MCF 10A (cell line): Measurements from ENCODE around the gene YIPF6. TPM values are rescaled to one million over a fixed set of nuclear protein-coding genes. Genes with fewer than 3 reads are reported as not detected.

ENCODE experiments used
- BruUV-seq: library from RNA; stranded (reverse); fragments of 400-500 nt; replicated peaks from 2 replicates; lab custom pipeline; 2021; lab: Mats Ljungman, UMichigan
- CTCF ChIA-PET: fragments of 300-600 bp; sonication (Branson Sonifier 250); formaldehyde crosslinking; extraction: SDS; loops from one replicate; lab custom pipeline; 2021; ENCODE audit warnings: antibody characterized with exemption, inconsistent platforms; lab: Yijun Ruan, JAX
- POLR2A ChIA-PET: fragments of 300-600, 350-650 bp; sonication (Branson Sonifier 250); formaldehyde crosslinking; extraction: SDS; loops from one replicate; lab custom pipeline; 2020; ENCODE audit warnings: antibody characterized with exemption, inconsistent platforms; lab: Yijun Ruan, JAX
- DNase-seq: peaks from one replicate; pipeline ENCODE4 v3.0.0-alpha.2; 2018; ENCODE audit not compliant: unreplicated experiment
- H3K27ac Mint-ChIP-seq: one replicate; pipeline ENCODE4 v1.8.0; 2022; ENCODE audit warnings: mild to moderate bottlenecking, low read depth, mixed read lengths; ENCODE audit not compliant: unreplicated experiment
- H3K27me3 Mint-ChIP-seq: one replicate; pipeline ENCODE4 v1.8.0; 2022; ENCODE audit warnings: mixed read lengths; ENCODE audit not compliant: insufficient read depth, unreplicated experiment
- H3K36me3 Mint-ChIP-seq: one replicate; pipeline ENCODE4 v1.8.0; 2022; ENCODE audit warnings: mild to moderate bottlenecking, moderate library complexity, mixed read lengths; ENCODE audit not compliant: insufficient read depth, unreplicated experiment
- H3K4me1 Mint-ChIP-seq: one replicate; pipeline ENCODE4 v1.8.0; 2022; ENCODE audit warnings: mixed read lengths; ENCODE audit not compliant: insufficient read depth, unreplicated experiment
- H3K4me3 Mint-ChIP-seq: one replicate; pipeline ENCODE4 v1.8.0; 2022; ENCODE audit warnings: mild to moderate bottlenecking, moderate library complexity, mixed read lengths; ENCODE audit not compliant: unreplicated experiment
- H3K9me3 Mint-ChIP-seq: one replicate; pipeline ENCODE4 v1.8.0; 2022; ENCODE audit warnings: mixed read lengths; ENCODE audit not compliant: unreplicated experiment
- intact Hi-C: fragments of 100-400 bp; cut with micrococcal nuclease; formaldehyde crosslinking; loops from 2 replicates; pipeline ENCODE4 v1.14.1; 2022
- total RNA-seq: library from RNA; stranded (reverse); gene quantifications from 2 replicates; pipeline ENCODE4 v1.2.3, GENCODE V29; 2022
- TF ChIP-seq, protein P1 (sequence below): fragments of 200-600 bp; IDR thresholded peaks from one replicate; pipeline ENCODE4 v1.8.0; 2022; ENCODE audit warnings: antibody characterized with exemption, mild to moderate bottlenecking; ENCODE audit not compliant: unreplicated experiment

The YIPF6 gene
- total RNA-seq, 1 experiment from 2014 or later, result 44.6 TPM

DNA sequence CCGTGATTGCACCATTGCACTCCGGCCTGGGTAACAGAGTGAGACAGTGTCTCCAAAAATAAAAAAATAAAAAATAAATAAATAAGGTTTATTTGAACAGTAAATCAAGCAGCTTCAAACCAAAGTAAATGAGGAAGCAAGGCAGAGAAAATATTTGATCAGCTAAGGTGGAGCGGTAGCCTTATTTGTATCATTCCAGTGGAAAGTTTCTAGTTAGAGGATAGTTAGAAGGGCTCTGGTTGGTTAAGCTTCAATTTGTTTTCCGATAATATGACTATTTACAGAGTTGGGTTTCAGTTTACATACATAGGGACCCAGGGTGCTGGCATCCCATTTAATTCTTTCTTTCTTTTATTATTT is 43.7 kb upstream of the YIPF6 start:
- no peak overlapping the region for H3K27ac Mint-ChIP-seq
- no peak for DNase-seq
- H3K36me3 Mint-ChIP-seq, result no peaks in the 10 kb centered on the region
- intact Hi-C loops, result no loop called here
- no TSS peak for BruUV-seq
- TF ChIP-seq, protein P1, sequence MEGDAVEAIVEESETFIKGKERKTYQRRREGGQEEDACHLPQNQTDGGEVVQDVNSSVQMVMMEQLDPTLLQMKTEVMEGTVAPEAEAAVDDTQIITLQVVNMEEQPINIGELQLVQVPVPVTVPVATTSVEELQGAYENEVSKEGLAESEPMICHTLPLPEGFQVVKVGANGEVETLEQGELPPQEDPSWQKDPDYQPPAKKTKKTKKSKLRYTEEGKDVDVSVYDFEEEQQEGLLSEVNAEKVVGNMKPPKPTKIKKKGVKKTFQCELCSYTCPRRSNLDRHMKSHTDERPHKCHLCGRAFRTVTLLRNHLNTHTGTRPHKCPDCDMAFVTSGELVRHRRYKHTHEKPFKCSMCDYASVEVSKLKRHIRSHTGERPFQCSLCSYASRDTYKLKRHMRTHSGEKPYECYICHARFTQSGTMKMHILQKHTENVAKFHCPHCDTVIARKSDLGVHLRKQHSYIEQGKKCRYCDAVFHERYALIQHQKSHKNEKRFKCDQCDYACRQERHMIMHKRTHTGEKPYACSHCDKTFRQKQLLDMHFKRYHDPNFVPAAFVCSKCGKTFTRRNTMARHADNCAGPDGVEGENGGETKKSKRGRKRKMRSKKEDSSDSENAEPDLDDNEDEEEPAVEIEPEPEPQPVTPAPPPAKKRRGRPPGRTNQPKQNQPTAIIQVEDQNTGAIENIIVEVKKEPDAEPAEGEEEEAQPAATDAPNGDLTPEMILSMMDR, result no peak
- H3K4me3 Mint-ChIP-seq, result no peak overlapping the region
- H3K27me3 Mint-ChIP-seq, result peaks cover 7% of the 10 kb centered on the region
- ChIA-PET CTCF (interaction anchor here (0.6 to 1.4 kb wide), 2 partner anchors 23 to 36 kb away, joined by 3 to 5 read pairs; no protein-coding TSS in a partner anchor), POLR2A (no interaction called here)
- H3K4me1 Mint-ChIP-seq, result no peaks in the 10 kb centered on the region
- H3K9me3 Mint-ChIP-seq, result no peaks in the 10 kb centered on the region

DNA sequence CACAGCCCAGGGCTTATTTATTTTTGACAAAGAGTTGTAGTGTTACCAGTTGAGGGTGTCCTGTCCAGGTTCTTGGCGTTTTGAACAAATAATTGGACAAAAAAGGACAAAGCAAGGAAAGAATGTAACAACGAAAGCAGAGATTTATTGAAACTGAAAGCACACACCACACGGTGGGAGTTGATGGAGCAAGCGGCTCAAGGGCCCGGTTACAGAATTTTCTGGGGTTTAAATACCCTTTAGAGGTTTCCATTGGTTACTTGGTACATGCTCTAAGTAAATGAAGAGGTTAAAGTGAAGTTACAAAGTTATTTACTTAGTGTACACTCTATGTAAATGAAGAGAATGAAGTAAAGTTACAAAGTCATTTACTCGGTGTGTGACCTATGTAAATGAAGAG is 37.8 kb upstream of the YIPF6 start:
- no peak for DNase-seq
- no TSS peak for BruUV-seq
- no peaks in the 10 kb centered on the region for H3K9me3 Mint-ChIP-seq
- ChIA-PET POLR2A (no interaction called here), CTCF (no interaction called here)
- TF ChIP-seq, protein P1, result no peak
- no peaks in the 10 kb centered on the region for H3K36me3 Mint-ChIP-seq
- no peak overlapping the region for H3K4me3 Mint-ChIP-seq
- peaks cover 20% of the 10 kb centered on the region for H3K27me3 Mint-ChIP-seq
- no peaks in the 10 kb centered on the region for H3K4me1 Mint-ChIP-seq
- intact Hi-C loops, result no loop called here
- H3K27ac Mint-ChIP-seq, result no peak overlapping the region

DNA sequence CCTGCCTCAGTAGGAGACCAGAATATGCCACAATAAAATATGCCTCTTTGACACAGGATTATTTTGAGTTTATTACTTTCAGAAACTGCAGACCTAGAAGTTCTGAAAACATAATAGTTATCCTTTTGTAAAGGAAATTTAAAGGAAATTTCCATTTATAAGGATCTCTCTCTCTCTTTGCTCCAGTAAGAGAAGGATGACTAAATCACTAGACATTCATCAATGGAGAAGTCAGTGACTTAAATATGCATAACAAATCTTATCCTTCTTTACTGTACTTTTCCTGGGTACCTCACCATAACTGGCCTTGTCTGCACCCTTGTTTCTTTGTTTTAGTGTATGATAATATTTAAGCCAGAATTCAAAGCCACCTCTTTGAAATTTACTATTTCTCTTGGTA is 37.3 kb upstream of the YIPF6 start:
- no peak overlapping the region for H3K27ac Mint-ChIP-seq
- H3K36me3 Mint-ChIP-seq, result no peaks in the 10 kb centered on the region
- no peaks in the 10 kb centered on the region for H3K9me3 Mint-ChIP-seq
- H3K4me1 Mint-ChIP-seq, result no peaks in the 10 kb centered on the region
- TF ChIP-seq, protein P1, result no peak
- no TSS peak for BruUV-seq
- POLR2A ChIA-PET, result no interaction called here
- intact Hi-C loops, result no loop called here
- DNase-seq, result no peak
- CTCF ChIA-PET, result no interaction called here
- no peak overlapping the region for H3K4me3 Mint-ChIP-seq
- H3K27me3 Mint-ChIP-seq, result peaks cover 20% of the 10 kb centered on the region

DNA sequence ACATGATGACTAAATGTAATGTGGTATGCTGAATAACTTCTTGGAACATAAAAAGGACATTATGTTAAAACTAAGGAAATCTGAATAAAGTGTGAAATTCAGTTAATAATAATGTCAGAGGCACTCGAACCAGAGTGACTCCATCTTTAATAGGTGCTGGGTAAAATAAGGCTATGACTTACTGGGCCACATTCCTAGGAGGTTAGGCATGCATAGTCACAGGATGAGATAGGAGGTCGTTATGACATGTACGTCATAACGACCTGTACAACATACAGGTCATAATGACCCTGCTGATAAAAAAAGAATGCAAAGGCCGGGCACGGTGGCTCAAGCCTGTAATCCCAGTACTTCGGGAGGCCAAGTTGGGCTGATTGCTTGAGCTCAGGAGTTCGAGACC is 36.7 kb upstream of the YIPF6 start:
- no peaks in the 10 kb centered on the region for H3K4me1 Mint-ChIP-seq
- ChIA-PET CTCF (interaction anchor here (0.6 to 1.0 kb wide), 3 partner anchors 14 to 266 kb away, joined by 3 to 4 read pairs (median 3); no protein-coding TSS in a partner anchor), POLR2A (no interaction called here)
- H3K36me3 Mint-ChIP-seq, result no peaks in the 10 kb centered on the region
- TF ChIP-seq, protein P1, result no peak
- BruUV-seq, result no TSS peak
- no peak overlapping the region for H3K27ac Mint-ChIP-seq
- no peak overlapping the region for H3K4me3 Mint-ChIP-seq
- peaks cover 21% of the 10 kb centered on the region for H3K27me3 Mint-ChIP-seq
- intact Hi-C loops, result loop anchor here (1.0 kb wide), 1 partner anchor 265 kb away; no protein-coding TSS in a partner anchor
- H3K9me3 Mint-ChIP-seq, result no peaks in the 10 kb centered on the region
- DNase-seq, result no peak
